ENCODE measurements around the gene HBS1L. TPM values are rescaled to one million over a fixed set of nuclear protein-coding genes. Genes with fewer than 3 reads are reported as not detected.

The HBS1L gene
- total and polyA plus RNA-seq, 11 donors, result 23.6 to 101 (median 81.3) TPM

DNA sequence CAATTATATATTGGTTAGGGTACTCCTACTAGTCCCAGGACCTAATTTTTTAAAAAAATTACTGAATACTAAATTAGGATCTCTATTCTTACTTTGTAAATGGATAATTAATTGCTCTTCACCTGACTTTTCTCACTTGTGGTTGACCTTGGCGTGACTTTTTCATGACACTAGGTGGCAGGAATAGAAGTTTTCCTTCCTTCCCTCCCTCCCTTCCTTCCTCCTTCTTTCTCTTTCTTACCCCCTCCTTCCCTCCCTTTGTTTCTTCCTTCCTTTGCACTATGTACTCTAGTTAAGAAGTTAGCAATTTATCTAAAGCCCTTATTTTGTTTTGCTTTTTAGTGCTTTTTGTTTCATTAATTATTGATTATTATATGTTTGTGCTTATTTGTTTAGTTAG is 20.4 kb upstream of the HBS1L start:
- 31 to 48% (median 39%) methylated on average over 1 of the region's 1 CpG for WGBS, 4 donors
- Histone ChIP-seq H3K9me3 (no peaks in the 10 kb centered on the region), H3K4me3 (no peak overlapping the region), H3K27me3 (peaks cover 0 to 15% (median 0%) of the 10 kb centered on the region in 9 donors), H3K4me1 (no peaks in the 10 kb centered on the region), H3K27ac (no peak overlapping the region), H3K36me3 (no peaks in the 10 kb centered on the region)
- DNase-seq (no peak), ATAC-seq (no peak)
- TF ChIP-seq, protein P1, sequence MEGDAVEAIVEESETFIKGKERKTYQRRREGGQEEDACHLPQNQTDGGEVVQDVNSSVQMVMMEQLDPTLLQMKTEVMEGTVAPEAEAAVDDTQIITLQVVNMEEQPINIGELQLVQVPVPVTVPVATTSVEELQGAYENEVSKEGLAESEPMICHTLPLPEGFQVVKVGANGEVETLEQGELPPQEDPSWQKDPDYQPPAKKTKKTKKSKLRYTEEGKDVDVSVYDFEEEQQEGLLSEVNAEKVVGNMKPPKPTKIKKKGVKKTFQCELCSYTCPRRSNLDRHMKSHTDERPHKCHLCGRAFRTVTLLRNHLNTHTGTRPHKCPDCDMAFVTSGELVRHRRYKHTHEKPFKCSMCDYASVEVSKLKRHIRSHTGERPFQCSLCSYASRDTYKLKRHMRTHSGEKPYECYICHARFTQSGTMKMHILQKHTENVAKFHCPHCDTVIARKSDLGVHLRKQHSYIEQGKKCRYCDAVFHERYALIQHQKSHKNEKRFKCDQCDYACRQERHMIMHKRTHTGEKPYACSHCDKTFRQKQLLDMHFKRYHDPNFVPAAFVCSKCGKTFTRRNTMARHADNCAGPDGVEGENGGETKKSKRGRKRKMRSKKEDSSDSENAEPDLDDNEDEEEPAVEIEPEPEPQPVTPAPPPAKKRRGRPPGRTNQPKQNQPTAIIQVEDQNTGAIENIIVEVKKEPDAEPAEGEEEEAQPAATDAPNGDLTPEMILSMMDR (IDR thresholded peaks at IDR 0.05), result no peak
- TF ChIP-seq POLR2A (IDR thresholded peaks at IDR 0.05), result no peak
- intact Hi-C loops (cut with DNase I), result no loop called here

DNA sequence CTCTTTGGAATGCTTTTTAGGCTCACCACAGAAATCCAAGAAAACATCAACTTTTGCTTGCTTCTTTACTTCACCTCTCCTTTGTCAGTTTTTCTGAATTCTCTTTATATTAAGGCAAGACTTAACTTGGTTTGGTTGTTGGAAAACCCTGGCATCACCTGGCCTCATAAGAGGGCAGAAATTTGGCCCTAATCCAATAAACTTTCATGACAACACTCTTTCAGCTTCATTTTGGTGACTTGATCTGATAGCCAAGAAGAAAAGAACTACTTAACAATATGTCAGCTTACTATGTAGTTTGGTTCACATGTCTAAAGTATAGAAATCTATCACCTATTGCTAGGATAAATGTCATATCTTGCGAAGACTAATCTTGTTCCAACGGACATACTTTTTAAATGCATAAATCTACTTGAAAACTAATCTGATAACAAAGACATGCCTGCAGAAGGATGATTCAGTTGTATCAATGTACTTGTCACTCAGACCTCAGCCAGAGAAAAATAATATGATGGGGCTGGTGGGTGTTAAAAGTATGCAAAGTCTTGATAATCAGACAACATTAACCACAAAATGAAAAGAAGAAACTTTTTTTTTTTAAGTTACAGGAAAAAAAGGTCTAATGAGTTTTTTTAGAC is 19.3 kb upstream of the HBS1L start:
- intact Hi-C loops (cut with DNase I), result no loop called here
- no peaks in the 10 kb centered on the region for H3K9me3 ChIP-seq
- H3K27ac ChIP-seq, result no peak overlapping the region
- 71 to 76% (median 73%) methylated on average over 2 of the region's 2 CpGs for WGBS, 4 donors
- ATAC-seq (no peak), DNase-seq (no peak)
- H3K36me3 ChIP-seq, result no peaks in the 10 kb centered on the region
- TF ChIP-seq POLR2A (IDR thresholded peaks at IDR 0.05), result no peak
- TF ChIP-seq, protein P1 (IDR thresholded peaks at IDR 0.05), result no peak
- peaks cover 0 to 15% (median 0%) of the 10 kb centered on the region in 9 donors for H3K27me3 ChIP-seq
- H3K4me1 ChIP-seq, result no peaks in the 10 kb centered on the region
- H3K4me3 ChIP-seq, result no peak overlapping the region

DNA sequence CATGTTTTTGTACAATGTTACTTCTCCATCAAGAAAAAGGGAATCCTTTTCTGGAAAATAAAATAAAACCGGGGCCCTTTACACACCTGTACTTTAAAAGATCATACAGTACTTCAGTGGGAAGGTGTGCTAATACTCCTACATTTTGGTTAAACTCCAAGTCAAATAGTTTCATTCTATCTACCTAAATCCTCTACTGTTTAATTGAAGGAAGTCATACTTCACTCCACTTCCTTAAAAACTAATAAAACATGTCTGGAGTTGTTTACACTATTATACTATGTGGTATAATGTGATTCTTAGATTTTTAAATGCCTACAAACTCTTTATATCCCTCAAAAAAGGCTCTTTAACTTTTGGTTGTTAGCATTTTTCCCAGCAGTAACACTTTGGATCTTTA is 18.6 kb upstream of the HBS1L start:
- Histone ChIP-seq H3K4me3 (no peak overlapping the region), H3K27ac (no peak overlapping the region), H3K36me3 (no peaks in the 10 kb centered on the region), H3K9me3 (no peaks in the 10 kb centered on the region), H3K4me1 (no peaks in the 10 kb centered on the region), H3K27me3 (peaks cover 0 to 10% (median 0%) of the 10 kb centered on the region in 9 donors)
- no peak for ATAC-seq
- DNase-seq, result no peak
- TF ChIP-seq, protein P1 (IDR thresholded peaks at IDR 0.05), result no peak
- no peak for TF ChIP-seq POLR2A (IDR thresholded peaks at IDR 0.05)
- intact Hi-C loops (cut with DNase I), result no loop called here
- WGBS, 4 donors, result 82 to 90% (median 86%) methylated on average over 1 of the region's 1 CpG

DNA sequence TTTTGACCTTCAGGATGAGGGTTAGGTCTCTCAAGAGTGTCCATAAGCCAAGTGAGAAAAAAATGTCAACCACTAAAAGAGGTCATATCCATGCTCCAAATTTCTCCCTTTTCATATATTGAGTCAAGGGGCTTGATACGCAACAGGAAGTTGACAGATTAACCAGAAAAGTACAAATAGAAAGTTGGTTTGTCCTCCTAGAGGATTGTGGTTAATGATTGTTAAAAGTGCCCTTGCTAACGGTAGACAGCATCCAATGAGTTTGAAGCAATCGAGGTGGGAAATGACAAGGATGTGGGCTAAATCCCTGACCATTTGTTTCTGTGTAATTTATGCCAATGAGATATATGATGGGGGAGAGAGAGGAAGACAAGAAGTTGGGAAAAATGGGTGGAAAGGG is 18.1 kb upstream of the HBS1L start:
- intact Hi-C loops (cut with DNase I), result no loop called here
- ATAC-seq (no peak), DNase-seq (no peak)
- 75 to 85% (median 77%) methylated on average over 3 of the region's 3 CpGs for WGBS, 4 donors
- Histone ChIP-seq H3K36me3 (no peaks in the 10 kb centered on the region), H3K4me3 (no peak overlapping the region), H3K9me3 (no peaks in the 10 kb centered on the region), H3K27me3 (peaks cover 0 to 9% (median 0%) of the 10 kb centered on the region in 9 donors), H3K4me1 (no peaks in the 10 kb centered on the region), H3K27ac (no peak overlapping the region)
- TF ChIP-seq POLR2A (IDR thresholded peaks at IDR 0.05), result no peak
- TF ChIP-seq, protein P1 (IDR thresholded peaks at IDR 0.05), result no peak
